Neural crest cell (in vitro differentiated cells): ENCODE results near the gene SLFNL1. TPM values are rescaled to one million over a fixed set of nuclear protein-coding genes. Genes with fewer than 3 reads are reported as not detected.

Source experiments
- DNase-seq: peaks from one replicate; pipeline ENCODE4 v3.0.0; 2021; ENCODE audit warnings: low read depth, mixed read lengths, low spot score
- H3K27ac Mint-ChIP-seq: one replicate; pipeline ENCODE4 v1.8.0; 2021; ENCODE audit warnings: mild to moderate bottlenecking, mixed read lengths; ENCODE audit not compliant: unreplicated experiment
- H3K27me3 Mint-ChIP-seq: 2 replicates; pipeline ENCODE4 v1.8.0; 2021; ENCODE audit warnings: low read depth, mild to moderate bottlenecking, mixed read lengths
- H3K36me3 Mint-ChIP-seq: 2 replicates; pipeline ENCODE4 v1.8.0; 2021; ENCODE audit warnings: low read depth, mild to moderate bottlenecking, mixed read lengths
- H3K4me1 Mint-ChIP-seq: 2 replicates; pipeline ENCODE4 v1.8.0; 2021; ENCODE audit warnings: mixed read lengths
- H3K4me3 Mint-ChIP-seq: one replicate; pipeline ENCODE4 v1.8.0; 2021; ENCODE audit warnings: mild to moderate bottlenecking, mixed read lengths
- H3K9me3 Mint-ChIP-seq: 2 replicates; pipeline ENCODE4 v1.8.0; 2021; ENCODE audit warnings: mixed read lengths
- CTCF ChIP-seq: fragments of 200-600 bp; sonication (generic); conservative IDR thresholded peaks from 2 replicates; pipeline ENCODE4 v1.5.0; 2021; ENCODE audit warnings: antibody characterized with exemption, mild to moderate bottlenecking
- total RNA-seq: library from RNA; stranded (reverse); gene quantifications from 2 replicates; pipeline ENCODE4 v1.2.1, GENCODE V29; 2021

The SLFNL1 gene
- total RNA-seq, 1 donor from 2014 or later: 0.37 TPM

DNA sequence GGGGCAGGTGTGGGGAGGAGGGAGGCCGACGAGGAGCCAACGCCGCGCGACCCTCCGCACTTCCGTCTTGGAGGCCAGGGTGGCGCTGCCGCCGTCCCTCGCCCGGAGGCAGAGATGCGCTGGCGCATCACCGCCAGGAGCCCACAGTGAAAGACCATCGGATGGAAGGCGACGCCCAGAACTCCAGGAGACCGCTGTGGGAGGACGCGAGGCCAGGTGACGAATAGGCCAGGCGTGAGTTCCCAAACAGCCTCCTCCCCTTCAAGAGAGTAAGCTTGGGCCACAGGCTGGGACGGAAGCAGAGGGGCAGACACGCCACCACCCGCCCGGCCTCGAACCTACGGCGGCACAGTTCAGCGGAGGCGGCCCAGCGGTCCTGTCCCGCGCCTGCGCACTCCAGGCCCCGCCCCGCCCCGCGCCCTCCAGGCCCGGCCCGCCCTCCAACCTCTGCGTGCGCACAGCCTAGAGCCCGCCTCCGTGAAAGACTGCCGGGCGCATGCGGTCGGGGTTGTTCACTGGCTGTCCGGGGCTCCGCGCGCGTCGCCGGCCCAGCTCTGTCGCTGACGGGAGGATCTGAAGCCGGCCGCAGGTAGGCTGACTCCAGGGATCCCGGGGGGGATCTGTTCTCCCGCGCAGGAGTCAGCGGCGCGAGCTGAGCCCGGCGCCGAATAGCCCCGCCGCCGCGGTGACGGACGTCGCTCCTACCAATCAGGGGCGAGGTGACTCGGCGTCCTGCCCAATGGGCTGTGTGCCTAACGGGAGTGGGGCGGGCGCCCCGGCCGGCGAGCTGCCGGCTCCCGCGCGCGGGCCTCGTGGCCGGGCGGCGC is 42.1 kb downstream of the SLFNL1 start, which contains the start of gene CTPS1:
CTPS1 (plus strand) TSS at position 456 of the 827 bp plus-strand sequence. CDS start 3,595 bp downstream, outside the sequence.
- Mint-ChIP-seq H3K4me3 (peak within 1 kb of the TSS; percentile 95), H3K4me1 (peaks cover 30% of the 10 kb centered on the region), H3K36me3 (peaks cover 4% of the 10 kb centered on the region), H3K27me3 (no peaks in the 10 kb centered on the region), H3K9me3 (peaks cover 5% of the 10 kb centered on the region), H3K27ac (peak within 1 kb of the TSS; percentile 97)
- peak; percentile 91 for DNase-seq
- peak; percentile 52 for TF ChIP-seq CTCF

GRCh38 chr1:40978886-40979240 is 42.7 kb downstream of the SLFNL1 start:
- peak overlapping the region; percentile 87 for H3K4me3 Mint-ChIP-seq
- no peaks in the 10 kb centered on the region for H3K27me3 Mint-ChIP-seq
- no peak overlapping the region for H3K27ac Mint-ChIP-seq
- H3K36me3 Mint-ChIP-seq: peaks cover 3% of the 10 kb centered on the region
- TF ChIP-seq CTCF: no peak
- H3K4me1 Mint-ChIP-seq: peaks cover 30% of the 10 kb centered on the region
- peaks cover 5% of the 10 kb centered on the region for H3K9me3 Mint-ChIP-seq
- DNase-seq: no peak

- DNase-seq: no peak
- no peak for TF ChIP-seq CTCF
- Mint-ChIP-seq H3K9me3 (peaks cover 5% of the 10 kb centered on the region), H3K27ac (no peak overlapping the region), H3K27me3 (no peaks in the 10 kb centered on the region), H3K4me3 (peak overlapping the region; percentile 43), H3K4me1 (peaks cover 26% of the 10 kb centered on the region), H3K36me3 (no peaks in the 10 kb centered on the region)
Observed at GRCh38 chr1:40977716-40978115, 43.8 kb downstream of the SLFNL1 start.

DNA sequence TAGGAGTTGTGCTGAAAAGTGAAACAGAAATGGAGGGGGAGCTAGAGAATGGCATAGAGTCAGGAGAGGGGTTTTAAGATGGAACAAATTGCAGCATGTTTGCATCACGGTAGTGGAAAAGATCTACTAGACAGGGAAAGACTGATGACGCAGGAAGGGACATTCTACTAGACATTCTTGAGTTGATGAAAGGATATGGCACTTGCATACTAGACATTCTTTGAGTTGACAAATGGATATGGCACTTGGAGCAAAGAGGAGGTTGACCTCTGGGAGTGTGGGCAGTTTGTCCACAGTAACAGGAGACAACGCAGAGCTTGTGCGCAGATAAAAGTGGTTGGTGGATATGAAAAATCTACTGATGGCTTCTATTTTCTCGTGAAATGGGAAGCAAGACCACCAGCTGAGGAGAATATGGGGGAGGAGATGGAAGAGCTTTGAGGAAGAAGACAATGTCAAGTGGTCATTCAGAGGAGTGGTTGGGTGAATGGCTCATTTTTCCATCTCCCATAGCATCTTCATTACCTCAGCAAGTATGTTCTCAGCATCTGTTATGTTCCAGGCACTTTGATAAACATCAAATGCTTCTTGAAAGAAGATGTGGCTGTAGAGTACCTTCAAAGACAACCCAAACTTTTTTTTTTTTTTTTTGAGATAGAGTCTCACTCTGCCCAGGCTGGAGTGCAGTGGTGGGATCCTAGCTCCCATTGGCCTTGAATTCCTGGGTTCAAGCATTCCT is 44.4 kb downstream of the SLFNL1 start:
- peaks cover 5% of the 10 kb centered on the region for H3K9me3 Mint-ChIP-seq
- H3K27ac Mint-ChIP-seq: no peak overlapping the region
- H3K27me3 Mint-ChIP-seq: no peaks in the 10 kb centered on the region
- no peak for DNase-seq
- no peaks in the 10 kb centered on the region for H3K36me3 Mint-ChIP-seq
- peaks cover 21% of the 10 kb centered on the region for H3K4me1 Mint-ChIP-seq
- no peak for TF ChIP-seq CTCF
- H3K4me3 Mint-ChIP-seq: peak overlapping the region; percentile 66

GRCh38 chr1:40974945-40975344 is 46.6 kb downstream of the SLFNL1 start:
- Mint-ChIP-seq H3K9me3 (peaks cover 5% of the 10 kb centered on the region), H3K27me3 (no peaks in the 10 kb centered on the region), H3K4me3 (peak overlapping the region; percentile 0), H3K4me1 (peaks cover 3% of the 10 kb centered on the region), H3K36me3 (no peaks in the 10 kb centered on the region), H3K27ac (no peak overlapping the region)
- TF ChIP-seq CTCF: no peak
- no peak for DNase-seq
